DND-41 (cell line): ENCODE results near the gene ADAMTS12.

ENCODE experiments used
- ATAC-seq: fragments of 200-7000 bp; cut with Tn5 transposase; 3 replicates; pipeline ENCODE4 v1.9.1; 2021; ENCODE audit warnings: low read depth; ENCODE audit not compliant: insufficient read depth
- DNase-seq: peaks from one replicate; pipeline ENCODE4 v3.0.0-alpha.2; 2020
- H2AFZ ChIP-seq: 2 replicates; pipeline ENCODE4 v1.6.0; 2012; ENCODE audit warnings: low read depth, low read length
- H3K27ac ChIP-seq: 2 replicates; pipeline ENCODE4 v1.5.1; 2012; ENCODE audit warnings: low read length, inconsistent platforms
- H3K27me3 ChIP-seq: fragments of 200-600 bp; sonication (generic); 2 replicates; pipeline ENCODE4 v1.6.0; 2012; ENCODE audit warnings: low read length, mild to moderate bottlenecking, inconsistent platforms; ENCODE audit not compliant: insufficient read depth, poor library complexity
- H3K36me3 ChIP-seq: 2 replicates; pipeline ENCODE4 v1.5.1; 2012; ENCODE audit warnings: low read length, inconsistent platforms; ENCODE audit not compliant: insufficient read depth
- H3K4me1 ChIP-seq: 2 replicates; pipeline ENCODE4 v1.5.1; 2012; ENCODE audit warnings: mild to moderate bottlenecking, low read length; ENCODE audit not compliant: insufficient read depth
- H3K4me2 ChIP-seq: 2 replicates; pipeline ENCODE4 v1.6.0; 2012; ENCODE audit warnings: mild to moderate bottlenecking, moderate library complexity, low read length, inconsistent platforms; ENCODE audit not compliant: insufficient read depth
- H3K4me3 ChIP-seq, 2 experiments: fragments of 200-600 bp in 1 of 2; shearing (Covaris generic) in 1 of 2; 2 replicates each; pipeline ENCODE4 v1.5.1; 2012 to 2016; ENCODE audit warnings: inconsistent platforms in 2 of 2, low read length in 2 of 2, mild to moderate bottlenecking in 2 of 2, low read depth in 1 of 2, moderate library complexity in 1 of 2
- H3K79me2 ChIP-seq: 2 replicates; pipeline ENCODE4 v1.6.0; 2012; ENCODE audit warnings: low read length, inconsistent platforms; ENCODE audit not compliant: insufficient read depth
- H3K9ac ChIP-seq: 2 replicates; pipeline ENCODE4 v1.6.0; 2012; ENCODE audit warnings: low read depth, mild to moderate bottlenecking, inconsistent platforms, low read length, moderate library complexity
- H3K9me3 ChIP-seq: 2 replicates; pipeline ENCODE4 v1.5.1; 2012; ENCODE audit warnings: low read length, moderate library complexity, mild to moderate bottlenecking, inconsistent platforms; ENCODE audit not compliant: insufficient read depth, severe bottlenecking
- H4K20me1 ChIP-seq: 2 replicates; pipeline ENCODE4 v1.6.0; 2012; ENCODE audit warnings: low read length; ENCODE audit not compliant: insufficient read depth
- EZH2 ChIP-seq: IDR thresholded peaks from 3 replicates; pipeline ENCODE4 v1.6.1; 2012; ENCODE audit warnings: borderline replicate concordance, low read depth, mild to moderate bottlenecking, moderate library complexity, low read length, inconsistent platforms; ENCODE audit not compliant: severe bottlenecking
- TF ChIP-seq, protein P1 (sequence below): IDR thresholded peaks from 2 replicates; pipeline ENCODE4 v1.5.1; 2012; ENCODE audit warnings: borderline replicate concordance, low read length, moderate library complexity, mild to moderate bottlenecking; ENCODE audit not compliant: poor library complexity, severe bottlenecking; ENCODE audit errors: extremely low read depth

Gene ADAMTS12

GRCh38 chr5:33726422-33727165 lies 165.2 kb downstream of the ADAMTS12 start:
- H3K36me3 ChIP-seq, result no peaks in the 10 kb centered on the region
- H3K9me3 ChIP-seq, result no peaks in the 10 kb centered on the region
- H3K4me3 ChIP-seq, result no peak overlapping the region
- H3K27me3 ChIP-seq, result no peaks in the 10 kb centered on the region
- H2AFZ ChIP-seq, result no peak overlapping the region
- H3K79me2 ChIP-seq, result no peaks in the 10 kb centered on the region
- H3K27ac ChIP-seq, result no peak overlapping the region
- TF ChIP-seq EZH2, result no peak
- TF ChIP-seq, protein P1, sequence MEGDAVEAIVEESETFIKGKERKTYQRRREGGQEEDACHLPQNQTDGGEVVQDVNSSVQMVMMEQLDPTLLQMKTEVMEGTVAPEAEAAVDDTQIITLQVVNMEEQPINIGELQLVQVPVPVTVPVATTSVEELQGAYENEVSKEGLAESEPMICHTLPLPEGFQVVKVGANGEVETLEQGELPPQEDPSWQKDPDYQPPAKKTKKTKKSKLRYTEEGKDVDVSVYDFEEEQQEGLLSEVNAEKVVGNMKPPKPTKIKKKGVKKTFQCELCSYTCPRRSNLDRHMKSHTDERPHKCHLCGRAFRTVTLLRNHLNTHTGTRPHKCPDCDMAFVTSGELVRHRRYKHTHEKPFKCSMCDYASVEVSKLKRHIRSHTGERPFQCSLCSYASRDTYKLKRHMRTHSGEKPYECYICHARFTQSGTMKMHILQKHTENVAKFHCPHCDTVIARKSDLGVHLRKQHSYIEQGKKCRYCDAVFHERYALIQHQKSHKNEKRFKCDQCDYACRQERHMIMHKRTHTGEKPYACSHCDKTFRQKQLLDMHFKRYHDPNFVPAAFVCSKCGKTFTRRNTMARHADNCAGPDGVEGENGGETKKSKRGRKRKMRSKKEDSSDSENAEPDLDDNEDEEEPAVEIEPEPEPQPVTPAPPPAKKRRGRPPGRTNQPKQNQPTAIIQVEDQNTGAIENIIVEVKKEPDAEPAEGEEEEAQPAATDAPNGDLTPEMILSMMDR, result no peak
- no peak overlapping the region for H3K4me2 ChIP-seq
- no peak for ATAC-seq
- no peak for DNase-seq
- no peaks in the 10 kb centered on the region for H4K20me1 ChIP-seq
- no peaks in the 10 kb centered on the region for H3K4me1 ChIP-seq
- no peak overlapping the region for H3K9ac ChIP-seq

DNA sequence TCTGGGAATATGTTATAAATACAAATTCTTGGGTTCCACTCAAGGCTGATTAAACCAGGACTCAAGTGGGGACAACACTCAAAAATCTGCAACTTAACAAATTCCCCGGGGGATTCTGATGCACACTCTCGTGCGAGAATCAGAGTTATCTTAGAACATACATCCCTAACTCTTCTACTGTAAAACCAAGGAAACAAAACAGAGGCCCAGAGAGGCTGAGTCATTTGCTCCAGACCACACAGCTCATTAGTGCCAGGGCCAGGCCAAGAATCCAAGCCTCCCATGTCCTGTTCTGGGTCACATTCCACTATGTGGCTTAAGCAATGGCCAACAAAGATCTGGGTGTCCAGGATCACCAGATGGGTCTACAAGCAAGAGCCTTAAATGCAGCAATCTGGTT lies 166.0 kb downstream of the ADAMTS12 start:
- Histone ChIP-seq H3K4me3 (no peak overlapping the region), H3K4me2 (no peak overlapping the region), H2AFZ (no peak overlapping the region), H3K27me3 (no peaks in the 10 kb centered on the region), H3K9me3 (no peaks in the 10 kb centered on the region), H3K4me1 (no peaks in the 10 kb centered on the region), H3K79me2 (no peaks in the 10 kb centered on the region), H4K20me1 (no peaks in the 10 kb centered on the region), H3K36me3 (no peaks in the 10 kb centered on the region), H3K27ac (no peak overlapping the region), H3K9ac (no peak overlapping the region)
- TF ChIP-seq EZH2, result no peak
- DNase-seq (no peak), ATAC-seq (no peak)

DNA sequence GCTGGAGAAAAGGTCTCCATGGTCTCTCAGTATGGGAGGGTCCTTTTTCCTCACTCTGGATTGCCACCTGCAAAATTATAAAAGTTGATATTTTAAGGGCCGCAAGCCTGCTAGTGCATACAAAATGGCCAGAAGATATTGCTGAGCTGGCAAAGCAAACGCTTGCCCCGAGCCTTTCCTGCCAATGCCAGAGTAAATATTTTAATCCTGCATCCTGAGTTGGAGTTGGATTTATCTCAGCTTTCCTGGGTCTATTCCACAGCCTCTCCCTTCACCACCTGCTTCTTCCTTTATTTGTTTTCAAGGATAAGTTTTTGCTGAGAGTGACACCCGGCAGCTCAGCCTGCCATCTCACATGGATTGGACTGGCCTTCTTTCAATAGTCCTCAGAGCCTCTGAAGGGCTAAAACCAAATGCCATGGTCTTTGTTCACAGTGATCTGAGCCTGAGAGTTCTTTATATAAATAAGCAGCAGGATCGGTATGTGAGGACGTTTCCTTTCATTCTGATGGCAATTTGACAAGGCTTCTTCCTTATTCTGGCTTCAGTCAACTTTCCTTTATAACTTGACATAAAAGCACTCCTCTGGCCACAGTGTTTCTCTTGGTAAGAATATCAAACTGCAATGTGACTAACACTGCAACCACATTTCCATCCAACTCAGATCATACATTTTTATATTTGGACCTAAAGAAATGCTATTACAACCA lies 170.1 kb downstream of the ADAMTS12 start:
- Histone ChIP-seq H3K4me2 (no peak overlapping the region), H3K9ac (no peak overlapping the region), H3K27me3 (no peaks in the 10 kb centered on the region), H3K36me3 (no peaks in the 10 kb centered on the region), H3K9me3 (no peaks in the 10 kb centered on the region), H3K4me3 (no peak overlapping the region), H3K79me2 (no peaks in the 10 kb centered on the region), H4K20me1 (no peaks in the 10 kb centered on the region), H2AFZ (no peak overlapping the region), H3K27ac (no peak overlapping the region), H3K4me1 (no peaks in the 10 kb centered on the region)
- DNase-seq, result no peak
- ATAC-seq, result no peak
- TF ChIP-seq, protein P1, result no peak
- no peak for TF ChIP-seq EZH2

GRCh38 chr5:33720176-33720575 lies 171.6 kb downstream of the ADAMTS12 start:
- Histone ChIP-seq H3K79me2 (no peaks in the 10 kb centered on the region), H4K20me1 (no peaks in the 10 kb centered on the region), H3K4me2 (no peak overlapping the region), H2AFZ (no peak overlapping the region), H3K4me3 (no peak overlapping the region), H3K4me1 (no peaks in the 10 kb centered on the region), H3K27ac (no peak overlapping the region), H3K36me3 (no peaks in the 10 kb centered on the region), H3K27me3 (no peaks in the 10 kb centered on the region), H3K9ac (no peak overlapping the region), H3K9me3 (no peaks in the 10 kb centered on the region)
- ATAC-seq (no peak), DNase-seq (no peak)
- TF ChIP-seq EZH2, result no peak
- TF ChIP-seq, protein P1, result no peak
